Transverse colon (tissue), 4 donors: ENCODE data around the gene OXSR1. TPM values are rescaled to one million over a fixed set of nuclear protein-coding genes. Genes with fewer than 3 reads are reported as not detected.

Experiments
- DNase-seq: peaks from one replicate; pipeline ENCODE4 v3.0.0-alpha.2; 2019
- H3K27ac ChIP-seq, 4 donors: fragments of 200-600 bp; sonication (generic); 2 replicates each; pipeline ENCODE4 v1.5.1; 2016 to 2018; ENCODE audit warnings: inconsistent platforms in 4 of 4
- H3K27me3 ChIP-seq: fragments of 200-600 bp; sonication (generic); 2 replicates; pipeline ENCODE4 v1.5.1; 2017; ENCODE audit warnings: inconsistent platforms
- H3K36me3 ChIP-seq, 4 donors: fragments of 200-600 bp; sonication (generic); 2 replicates each; pipeline ENCODE4 v1.5.1; 2017 to 2019; ENCODE audit warnings: inconsistent platforms in 4 of 4
- H3K4me1 ChIP-seq, 4 donors: fragments of 200-600 bp; sonication (generic); 2 replicates each; pipeline ENCODE4 v1.5.1; 2017 to 2020; ENCODE audit warnings: inconsistent platforms in 4 of 4
- H3K4me3 ChIP-seq, 4 donors: fragments of 200-600 bp; sonication (generic); 1 replicate in 1 of 4; 2 replicates in 3 of 4; pipeline versions ENCODE4 v1.5.1 to v1.6.1; 2017 to 2019; ENCODE audit warnings: inconsistent platforms in 4 of 4
- H3K9me3 ChIP-seq, 2 donors: fragments of 200-600 bp; sonication (generic); 2 replicates each; pipeline ENCODE4 v1.5.1; 2017 to 2019; ENCODE audit warnings: inconsistent platforms in 2 of 2
- EP300 ChIP-seq: sonication (generic); formaldehyde crosslinking; IDR thresholded peaks from one replicate; pipeline ENCODE4 v1.6.1; 2017; ENCODE audit warnings: antibody characterized with exemption, low read depth
- POLR2A ChIP-seq: fragments of 450-650 bp; IDR thresholded peaks from one replicate; pipeline ENCODE4 v1.6.1; 2016; ENCODE audit warnings: antibody characterized with exemption, mild to moderate bottlenecking, moderate library complexity
- POLR2AphosphoS5 ChIP-seq, 3 donors: sonication (generic); formaldehyde crosslinking; IDR thresholded peaks; one replicate each; pipeline ENCODE4 v1.6.1; 2016; ENCODE audit warnings: antibody characterized with exemption in 3 of 3
- WGBS, 2 donors: methylation state at CpG; one replicate each; pipeline ENCODE4 v1.1.5; 2018; ENCODE audit warnings: low coverage in 1 of 2; 5-methylcytosine and 5-hydroxymethylcytosine counted together
- in situ Hi-C, 4 donors: fragments of 200-750 bp; cut with MboI; loops; one replicate each; pipeline versions ENCODE4 v1.15.0 to v1.15.1; 2017; ENCODE audit warnings: low sequenced_read_pairs in 3 of 4, low pct_ligation_motif_present in 1 of 4, low pct_unique_long_range_greater_than_20kb in 1 of 4
- intact Hi-C: fragments of 100-400 bp; cut with DNase I; formaldehyde crosslinking; loops from one replicate; pipeline ENCODE4 v1.15.1; 2023; ENCODE audit warnings: low total_unique reads
- total RNA-seq, 4 donors: library from RNA; depleted of rRNA; stranded (reverse); fragments of >200 nt; gene quantifications; one replicate each; pipeline ENCODE4 v1.1.0, GENCODE V29; 2016
- TF ChIP-seq, protein P1 (sequence below), 5 experiments: fragments of 200-600 bp in 3 of 5; fragments of 450-650 bp in 2 of 5; sonication (generic) in 3 of 5; IDR thresholded peaks; 1 replicate in 2 of 5; 2 replicates in 3 of 5; pipeline ENCODE4 v1.5.1; 2016 to 2017; ENCODE audit warnings: antibody characterized with exemption in 5 of 5, inconsistent platforms in 3 of 5, mild to moderate bottlenecking in 2 of 5, moderate library complexity in 1 of 5

The OXSR1 gene
- total RNA-seq, 4 donors from 2014 or later, result 35.9 to 47.9 (median 43.5) TPM

DNA sequence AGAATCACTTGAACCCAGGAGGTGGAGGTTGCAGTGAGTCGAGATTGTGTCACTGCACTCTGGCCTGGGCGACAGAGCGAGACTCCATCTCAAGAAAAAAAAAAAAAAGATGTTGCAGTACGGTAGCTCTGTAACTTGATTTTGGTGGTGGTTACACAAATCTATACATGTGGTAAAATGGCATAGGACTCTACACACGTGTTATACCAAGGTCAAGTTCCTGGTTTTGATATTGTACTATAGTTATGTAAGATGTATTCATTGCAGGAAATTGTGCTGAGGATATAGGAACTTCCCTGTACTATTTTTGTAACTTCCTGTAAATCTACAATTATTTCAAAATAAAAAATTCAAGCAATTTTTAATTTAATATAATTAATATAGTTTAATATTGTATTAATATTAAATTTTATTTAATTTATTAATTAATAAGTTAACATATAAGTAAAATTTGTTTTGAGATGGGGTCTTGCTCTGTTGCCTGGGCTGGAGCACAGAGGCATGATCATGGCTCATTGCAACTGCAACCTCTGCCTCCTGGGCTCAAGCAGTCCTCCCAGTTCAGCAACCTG, 16.9 kb upstream of the OXSR1 start:
- in situ Hi-C loops, result loop anchor here in 2 of 4 donors (25.0 kb wide), 2 partner anchors 314 to 339 kb away; partner anchors contain the start of genes ACVR2B (in 1 of the 2) and EXOG (in 1 of the 2)
- intact Hi-C loops, result no loop called here
- Histone ChIP-seq H3K4me1 (no peaks in the 10 kb centered on the region), H3K4me3 (no peak overlapping the region), H3K9me3 (peaks cover 0 to 9% of the 10 kb centered on the region in 2 donors), H3K27ac (peak overlapping the region in 2 of 4 donors; percentile 14 to 29), H3K36me3 (no peaks in the 10 kb centered on the region), H3K27me3 (no peaks in the 10 kb centered on the region)
- WGBS, 2 donors, result 60 to 69% methylated on average over 3 to 5 of the region's 5 CpGs
- TF ChIP-seq POLR2A (no peak), EP300 (no peak), POLR2AphosphoS5 (IDR thresholded peaks at IDR 0.05) (no peak)
- TF ChIP-seq, protein P1, sequence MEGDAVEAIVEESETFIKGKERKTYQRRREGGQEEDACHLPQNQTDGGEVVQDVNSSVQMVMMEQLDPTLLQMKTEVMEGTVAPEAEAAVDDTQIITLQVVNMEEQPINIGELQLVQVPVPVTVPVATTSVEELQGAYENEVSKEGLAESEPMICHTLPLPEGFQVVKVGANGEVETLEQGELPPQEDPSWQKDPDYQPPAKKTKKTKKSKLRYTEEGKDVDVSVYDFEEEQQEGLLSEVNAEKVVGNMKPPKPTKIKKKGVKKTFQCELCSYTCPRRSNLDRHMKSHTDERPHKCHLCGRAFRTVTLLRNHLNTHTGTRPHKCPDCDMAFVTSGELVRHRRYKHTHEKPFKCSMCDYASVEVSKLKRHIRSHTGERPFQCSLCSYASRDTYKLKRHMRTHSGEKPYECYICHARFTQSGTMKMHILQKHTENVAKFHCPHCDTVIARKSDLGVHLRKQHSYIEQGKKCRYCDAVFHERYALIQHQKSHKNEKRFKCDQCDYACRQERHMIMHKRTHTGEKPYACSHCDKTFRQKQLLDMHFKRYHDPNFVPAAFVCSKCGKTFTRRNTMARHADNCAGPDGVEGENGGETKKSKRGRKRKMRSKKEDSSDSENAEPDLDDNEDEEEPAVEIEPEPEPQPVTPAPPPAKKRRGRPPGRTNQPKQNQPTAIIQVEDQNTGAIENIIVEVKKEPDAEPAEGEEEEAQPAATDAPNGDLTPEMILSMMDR (IDR thresholded peaks at IDR 0.05), result no peak
- no peak for DNase-seq

DNA sequence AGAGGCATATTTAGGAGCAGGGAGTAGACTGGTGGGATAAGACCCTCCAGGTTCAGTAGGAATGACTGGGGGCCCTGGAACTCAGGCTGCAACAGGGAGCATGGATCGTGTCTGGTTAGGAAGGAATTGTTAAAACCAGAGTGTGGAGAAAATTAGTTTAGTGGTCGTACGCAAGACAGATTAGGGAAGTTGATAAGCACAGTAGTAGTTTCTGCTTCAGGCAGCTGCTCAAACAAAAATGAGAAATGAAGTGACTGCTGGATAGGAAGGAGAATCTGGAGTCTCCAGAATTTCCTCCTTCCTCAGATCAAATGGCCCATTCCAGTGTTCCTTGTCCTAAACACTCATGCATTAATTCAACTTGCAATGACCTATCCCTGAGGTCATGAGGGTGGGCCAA, 15.6 kb upstream of the OXSR1 start:
- DNase-seq, result no peak
- peak overlapping the region in 1 of 4 donors; percentile 41 for H3K27ac ChIP-seq
- no peak overlapping the region for H3K4me3 ChIP-seq
- TF ChIP-seq POLR2AphosphoS5 (IDR thresholded peaks at IDR 0.05), result no peak
- no peak for TF ChIP-seq POLR2A
- TF ChIP-seq, protein P1 (IDR thresholded peaks at IDR 0.05), result no peak
- no peak for TF ChIP-seq EP300
- no peaks in the 10 kb centered on the region for H3K36me3 ChIP-seq
- intact Hi-C loops, result no loop called here
- H3K9me3 ChIP-seq, result peaks cover 0 to 9% of the 10 kb centered on the region in 2 donors
- H3K27me3 ChIP-seq, result no peaks in the 10 kb centered on the region
- 44 to 89% methylated on average over 3 of the region's 3 CpGs for WGBS, 2 donors
- in situ Hi-C loops, result loop anchor here in 2 of 4 donors (25.0 kb wide), 2 partner anchors 313 to 338 kb away; partner anchors contain the start of genes ACVR2B (in 1 of the 2) and EXOG (in 1 of the 2)
- H3K4me1 ChIP-seq, result peaks cover 0 to 2% (median 0%) of the 10 kb centered on the region in 4 donors

DNA sequence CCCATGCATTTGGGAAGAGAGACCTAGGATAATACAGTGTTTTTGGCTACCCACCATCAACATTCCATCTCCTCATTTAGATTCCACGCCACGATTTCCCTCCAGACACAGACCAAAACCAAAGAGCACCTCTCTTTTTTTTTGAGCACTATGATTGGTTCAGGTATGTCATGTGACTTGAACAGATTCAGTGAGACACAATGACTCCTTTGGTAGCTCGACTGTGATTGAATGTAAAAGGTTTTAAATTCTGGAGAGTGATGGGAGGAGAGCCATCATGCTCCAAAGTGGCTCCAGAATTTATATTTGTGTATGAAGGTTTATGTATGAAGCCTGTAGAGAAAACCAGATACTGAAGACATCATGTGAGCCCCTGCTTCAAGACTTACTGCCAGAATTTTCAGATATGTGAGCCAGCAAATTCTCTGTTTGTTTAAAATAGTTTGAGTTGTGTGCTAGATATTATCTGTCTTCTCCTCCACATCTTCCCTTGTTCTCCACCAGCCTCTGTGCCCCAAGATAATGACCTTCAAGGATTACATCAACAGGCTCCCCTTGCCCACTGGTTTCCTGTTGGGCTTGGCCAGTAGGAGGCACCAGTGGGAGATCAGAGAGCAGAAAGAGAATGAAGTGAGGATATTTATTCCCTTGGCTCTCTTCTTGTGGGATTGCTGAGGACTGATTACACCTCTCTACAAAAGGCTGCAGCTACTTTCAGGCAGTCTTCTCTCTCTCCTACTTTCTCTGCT, 14.4 kb upstream of the OXSR1 start:
- Histone ChIP-seq H3K4me1 (peaks cover 0 to 6% (median 0%) of the 10 kb centered on the region in 4 donors), H3K9me3 (peaks cover 0 to 9% of the 10 kb centered on the region in 2 donors), H3K36me3 (no peaks in the 10 kb centered on the region), H3K27me3 (no peaks in the 10 kb centered on the region), H3K27ac (no peak overlapping the region), H3K4me3 (no peak overlapping the region)
- intact Hi-C loops, result no loop called here
- no peak for TF ChIP-seq EP300
- TF ChIP-seq, protein P1 (IDR thresholded peaks at IDR 0.05), result no peak
- no peak for TF ChIP-seq POLR2A
- no peak for TF ChIP-seq POLR2AphosphoS5 (IDR thresholded peaks at IDR 0.05)
- in situ Hi-C loops, result no loop called here
- DNase-seq, result no peak
- 68 to 89% methylated on average over 3 of the region's 3 CpGs for WGBS, 2 donors

DNA sequence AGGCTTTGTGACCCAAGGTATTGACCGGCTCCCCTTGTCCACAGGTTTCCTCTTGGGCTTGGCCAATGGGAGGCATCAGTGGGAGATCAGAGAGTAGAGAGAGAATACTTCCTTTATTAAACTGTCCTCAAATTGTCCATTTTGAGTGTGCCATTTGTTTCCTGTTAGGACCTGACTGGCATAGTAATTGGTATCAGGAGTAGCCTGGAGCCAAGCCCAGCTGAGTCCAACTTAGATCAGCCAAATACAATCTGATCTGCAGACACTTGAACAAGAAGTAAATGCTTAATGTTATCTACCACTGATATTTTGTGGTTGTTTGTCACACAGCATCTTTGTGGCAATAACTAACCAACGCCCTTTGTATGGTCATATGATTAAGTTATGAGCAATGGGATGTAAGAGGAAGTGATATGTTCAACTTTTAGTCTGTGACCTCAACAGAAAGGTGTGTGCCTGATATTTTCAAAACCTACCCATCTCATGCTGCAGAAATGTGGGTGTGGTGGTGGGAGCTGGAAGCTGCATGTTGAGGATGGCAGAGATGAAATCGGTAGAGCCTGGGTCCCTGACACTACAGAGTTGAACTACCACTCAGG, 13.6 kb upstream of the OXSR1 start:
- in situ Hi-C loops (no loop called here), intact Hi-C loops (no loop called here)
- 67 to 81% methylated on average over 2 to 3 of the region's 3 CpGs for WGBS, 2 donors
- H3K4me1 ChIP-seq, result peaks cover 0 to 6% (median 0%) of the 10 kb centered on the region in 4 donors
- H3K27ac ChIP-seq, result no peak overlapping the region
- H3K4me3 ChIP-seq, result no peak overlapping the region
- H3K36me3 ChIP-seq, result no peaks in the 10 kb centered on the region
- no peaks in the 10 kb centered on the region for H3K27me3 ChIP-seq
- H3K9me3 ChIP-seq, result peaks cover 0 to 2% of the 10 kb centered on the region in 2 donors
- no peak for DNase-seq
- TF ChIP-seq EP300 (no peak), POLR2A (no peak), POLR2AphosphoS5 (IDR thresholded peaks at IDR 0.05) (no peak)
- TF ChIP-seq, protein P1 (IDR thresholded peaks at IDR 0.05), result no peak
